GM06990 (cell line): ENCODE measurements around the gene SPTBN5.

Experiments
- DNase-seq: peaks from one replicate; pipeline ENCODE4 v3.0.0-alpha.2; 2011; ENCODE audit not compliant: insufficient read length; ENCODE audit errors: extremely low read depth
- H3K27me3 ChIP-seq: replicated peaks from 2 replicates; pipeline ENCODE4 v1.6.0; 2011; ENCODE audit warnings: low read length; ENCODE audit not compliant: control insufficient read depth, insufficient read depth
- H3K36me3 ChIP-seq: 2 replicates; pipeline ENCODE4 v1.5.1; 2011; ENCODE audit warnings: low read length; ENCODE audit not compliant: control insufficient read depth, insufficient read depth
- H3K4me3 ChIP-seq: replicated peaks from 2 replicates; pipeline ENCODE4 v1.5.1; 2011; ENCODE audit warnings: low read depth, mild to moderate bottlenecking, control low read depth, low read length
- TF ChIP-seq, protein P1 (sequence below): IDR thresholded peaks from 2 replicates; pipeline ENCODE4 v1.5.1; 2011; ENCODE audit warnings: low read length, control low read depth, mild to moderate bottlenecking, inconsistent platforms; ENCODE audit not compliant: insufficient read depth, poor library complexity, severe bottlenecking

SPTBN5 gene

DNA sequence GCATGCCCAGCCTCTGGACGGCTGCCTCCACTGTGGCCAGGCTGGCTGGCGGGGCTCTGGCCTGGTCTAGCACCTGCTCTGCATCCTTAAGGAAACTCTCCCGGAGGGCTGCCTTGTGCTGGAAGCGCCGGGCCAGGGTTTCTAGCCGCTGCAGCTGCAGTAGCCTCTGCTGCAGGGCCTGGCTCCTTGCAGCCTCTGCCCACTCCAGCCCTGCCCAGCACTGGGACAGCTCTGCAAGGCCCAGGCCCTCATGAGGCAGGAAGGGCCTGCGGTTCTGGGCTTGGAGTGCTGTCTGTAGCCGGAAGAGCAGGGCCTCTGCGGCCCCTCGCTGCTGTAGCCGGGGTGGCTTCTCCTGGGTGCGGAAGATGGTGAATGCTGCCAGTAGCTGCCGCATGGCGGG, 8.0 kb downstream of the SPTBN5 start:
- Histone ChIP-seq H3K4me3 (no peak overlapping the region), H3K27me3 (peaks cover 3% of the 10 kb centered on the region), H3K36me3 (no peaks in the 10 kb centered on the region)
- no peak for DNase-seq
- TF ChIP-seq, protein P1, sequence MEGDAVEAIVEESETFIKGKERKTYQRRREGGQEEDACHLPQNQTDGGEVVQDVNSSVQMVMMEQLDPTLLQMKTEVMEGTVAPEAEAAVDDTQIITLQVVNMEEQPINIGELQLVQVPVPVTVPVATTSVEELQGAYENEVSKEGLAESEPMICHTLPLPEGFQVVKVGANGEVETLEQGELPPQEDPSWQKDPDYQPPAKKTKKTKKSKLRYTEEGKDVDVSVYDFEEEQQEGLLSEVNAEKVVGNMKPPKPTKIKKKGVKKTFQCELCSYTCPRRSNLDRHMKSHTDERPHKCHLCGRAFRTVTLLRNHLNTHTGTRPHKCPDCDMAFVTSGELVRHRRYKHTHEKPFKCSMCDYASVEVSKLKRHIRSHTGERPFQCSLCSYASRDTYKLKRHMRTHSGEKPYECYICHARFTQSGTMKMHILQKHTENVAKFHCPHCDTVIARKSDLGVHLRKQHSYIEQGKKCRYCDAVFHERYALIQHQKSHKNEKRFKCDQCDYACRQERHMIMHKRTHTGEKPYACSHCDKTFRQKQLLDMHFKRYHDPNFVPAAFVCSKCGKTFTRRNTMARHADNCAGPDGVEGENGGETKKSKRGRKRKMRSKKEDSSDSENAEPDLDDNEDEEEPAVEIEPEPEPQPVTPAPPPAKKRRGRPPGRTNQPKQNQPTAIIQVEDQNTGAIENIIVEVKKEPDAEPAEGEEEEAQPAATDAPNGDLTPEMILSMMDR, result no peak

DNA sequence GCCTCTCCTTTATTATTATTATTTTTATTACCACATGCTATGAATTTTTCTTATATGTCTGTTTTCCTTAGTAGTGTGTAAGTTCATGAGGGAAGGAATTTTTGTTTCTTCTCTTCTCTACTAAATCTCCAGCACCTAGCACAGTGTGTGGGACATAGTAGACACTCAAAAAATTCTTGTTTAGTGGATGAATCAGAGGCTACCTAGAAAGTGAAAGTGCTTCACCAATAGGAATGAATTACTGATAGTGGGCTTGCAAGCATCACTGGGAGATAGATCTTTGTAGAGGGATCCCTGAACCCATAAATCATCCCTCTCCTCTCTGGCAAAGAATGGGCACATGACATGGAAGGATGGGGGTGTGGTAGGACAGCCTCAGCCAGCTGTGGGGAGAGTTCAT, 8.5 kb downstream of the SPTBN5 start:
- Histone ChIP-seq H3K4me3 (no peak overlapping the region), H3K36me3 (no peaks in the 10 kb centered on the region), H3K27me3 (peaks cover 3% of the 10 kb centered on the region)
- TF ChIP-seq, protein P1, result no peak
- no peak for DNase-seq

DNA sequence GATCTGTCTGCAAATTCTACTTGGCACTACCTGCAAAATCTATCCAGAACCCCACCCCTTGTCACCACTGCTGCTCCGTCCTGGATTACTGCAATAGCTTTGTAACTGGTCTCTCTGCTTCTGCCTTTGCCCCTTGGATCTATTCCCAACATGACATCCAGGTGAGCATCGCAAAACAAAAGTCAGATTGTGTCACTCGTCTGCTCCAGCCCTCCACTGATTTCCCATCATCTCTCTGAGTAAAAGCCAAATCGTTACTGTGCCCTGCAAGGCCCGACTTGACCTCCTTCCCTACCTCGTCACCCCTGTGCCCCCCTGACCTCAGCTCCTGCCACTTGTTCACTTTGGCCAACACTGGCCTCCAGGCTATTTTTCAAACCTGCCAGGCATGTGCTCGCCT, 9.4 kb downstream of the SPTBN5 start:
- Histone ChIP-seq H3K27me3 (peaks cover 5% of the 10 kb centered on the region), H3K36me3 (no peaks in the 10 kb centered on the region), H3K4me3 (no peak overlapping the region)
- TF ChIP-seq, protein P1, result no peak
- DNase-seq, result no peak

DNA sequence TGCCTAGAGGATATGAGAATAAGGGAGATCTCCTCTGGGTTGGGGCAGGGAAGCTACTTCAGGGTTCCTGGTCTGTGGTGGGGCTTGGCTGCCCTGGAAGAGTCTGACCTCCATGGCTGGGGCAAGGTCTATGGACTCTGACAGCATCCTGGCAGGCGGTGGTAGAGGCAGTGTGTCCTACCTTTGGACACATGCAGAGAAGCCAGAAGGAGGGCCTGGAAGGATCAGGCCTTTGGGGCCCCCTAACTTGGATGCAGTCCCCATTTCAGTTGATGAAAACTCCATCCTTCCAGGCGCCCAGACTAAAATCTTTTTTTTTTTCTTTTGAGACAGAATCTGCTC, 10.4 kb downstream of the SPTBN5 start:
- no peak for DNase-seq
- no peak overlapping the region for H3K4me3 ChIP-seq
- peaks cover 5% of the 10 kb centered on the region for H3K27me3 ChIP-seq
- TF ChIP-seq, protein P1, result no peak
- H3K36me3 ChIP-seq, result no peaks in the 10 kb centered on the region

DNA sequence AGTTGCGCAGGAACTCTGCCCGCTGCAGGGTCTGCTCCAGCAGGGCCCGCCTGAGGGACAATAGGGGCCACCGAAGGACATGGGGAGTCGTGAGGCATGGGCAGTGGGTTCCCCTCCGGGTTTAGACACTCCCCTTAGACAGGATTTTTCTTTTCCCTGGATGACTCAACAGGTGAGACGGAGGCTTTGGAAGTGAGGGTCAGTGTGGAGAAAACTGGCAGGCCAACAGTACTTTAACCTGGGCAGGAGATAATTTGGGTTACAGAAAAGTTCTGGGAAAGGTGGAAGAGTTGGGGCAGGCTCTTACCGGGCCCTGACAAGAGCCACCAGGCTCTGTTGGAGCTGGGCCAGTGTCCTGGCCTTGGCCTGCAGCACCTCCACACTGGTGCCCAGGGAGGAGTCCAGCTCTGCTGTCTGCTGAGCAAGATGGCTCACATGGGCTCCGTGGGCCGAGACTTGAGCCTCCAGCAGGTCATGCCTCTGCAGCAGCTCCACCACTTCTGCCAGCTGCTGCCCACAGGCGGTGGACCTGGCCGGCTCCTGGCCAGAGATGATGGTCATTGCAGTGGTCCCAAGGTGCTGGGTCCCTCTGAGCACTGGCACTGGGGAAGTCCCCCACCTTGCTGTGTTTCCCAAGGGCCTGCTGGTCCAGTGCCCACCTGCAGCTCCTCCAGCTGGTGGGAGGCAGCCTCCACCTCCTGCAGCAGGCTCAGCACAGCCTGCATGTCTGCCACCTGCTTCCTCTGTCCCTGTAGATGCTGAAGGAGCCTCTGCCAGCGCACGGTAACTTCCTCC, 11.0 kb downstream of the SPTBN5 start:
- Histone ChIP-seq H3K36me3 (no peaks in the 10 kb centered on the region), H3K27me3 (peaks cover 5% of the 10 kb centered on the region), H3K4me3 (no peak overlapping the region)
- TF ChIP-seq, protein P1, result no peak
- no peak for DNase-seq
